B cell (primary cell): Measurements from ENCODE around the gene MYRIP. TPM values are rescaled to one million over a fixed set of nuclear protein-coding genes. Genes with fewer than 3 reads are reported as not detected.

Source experiments
- ATAC-seq: fragments of 200-7000 bp; cut with Tn5 transposase; one replicate; pipeline ENCODE4 v1.10.0; 2021; ENCODE audit warnings: low read depth, mild to moderate bottlenecking, moderate number of reproducible peaks, moderate library complexity
- CTCF ChIA-PET: fragments of 350-600 bp; sonication (Branson Sonifier 250); formaldehyde crosslinking; loops from one replicate; lab custom pipeline; 2021; ENCODE audit warnings: antibody characterized with exemption, inconsistent platforms; lab: Charles Lee
- POLR2A ChIA-PET: fragments of 350-600 bp; sonication (Branson Sonifier 250); formaldehyde crosslinking; loops from one replicate; lab custom pipeline; 2021; ENCODE audit warnings: antibody characterized with exemption; lab: Charles Lee
- DNase-seq: peaks from one replicate; pipeline ENCODE4 v3.0.0; 2013
- H2AFZ ChIP-seq: 2 replicates; pipeline ENCODE4 v1.6.1; 2012; ENCODE audit warnings: mild to moderate bottlenecking, low read depth, low read length; ENCODE audit not compliant: insufficient read depth, poor library complexity, severe bottlenecking
- H3K27ac ChIP-seq, 2 donors: 1 replicate in 1 of 2; 2 replicates in 1 of 2; pipeline ENCODE4 v1.5.1; 2012 to 2013; ENCODE audit warnings: low read length in 2 of 2, mild to moderate bottlenecking in 2 of 2, moderate library complexity in 1 of 2
- H3K27me3 ChIP-seq, 4 experiments: fragments of 200-600 bp in 1 of 4; sonication (generic) in 1 of 4; replicated peaks in 1 of 4; 1 replicate in 2 of 4; 2 replicates in 2 of 4; pipeline versions ENCODE4 v1.6.1 to v1.7.0; 2013 to 2016; ENCODE audit warnings: low read length in 3 of 4, mild to moderate bottlenecking in 2 of 4, mixed read lengths in 1 of 4, moderate library complexity in 1 of 4; ENCODE audit not compliant: insufficient read depth in 4 of 4, control insufficient read depth in 3 of 4; ENCODE audit errors: control extremely low read depth in 1 of 4
- H3K36me3 ChIP-seq, 2 experiments: replicated peaks in 1 of 2; 1 replicate in 1 of 2; 2 replicates in 1 of 2; pipeline versions ENCODE4 v1.6.1 to v1.7.1; 2013; ENCODE audit warnings: low read length in 1 of 2; ENCODE audit not compliant: insufficient read depth in 2 of 2, control insufficient read depth in 1 of 2; ENCODE audit errors: control extremely low read depth in 1 of 2, extremely low read depth in 1 of 2
- H3K4me1 ChIP-seq, 2 donors: fragments of 200-600 bp in 1 of 2; sonication (generic) in 1 of 2; 1 replicate in 1 of 2; 2 replicates in 1 of 2; pipeline versions ENCODE4 v1.5.1 to v1.6.1; 2013 to 2017; ENCODE audit warnings: low read length in 2 of 2; ENCODE audit not compliant: control insufficient read depth in 2 of 2, insufficient read depth in 2 of 2
- H3K4me2 ChIP-seq: replicated peaks from 2 replicates; pipeline ENCODE3; 2012; ENCODE audit warnings: mild to moderate bottlenecking, low read depth, low read length; ENCODE audit not compliant: poor library complexity, severe bottlenecking
- H3K4me3 ChIP-seq, 5 experiments: fragments of 200-600 bp in 1 of 5; sonication (generic) in 1 of 5; 1 replicate in 3 of 5; 2 replicates in 2 of 5; pipeline versions ENCODE4 v1.5.1 to v1.7.0; 2011 to 2016; ENCODE audit warnings: low read length in 4 of 5, mild to moderate bottlenecking in 4 of 5, low read depth in 2 of 5, control low read depth in 1 of 5, moderate library complexity in 1 of 5; ENCODE audit not compliant: insufficient read depth in 1 of 5; ENCODE audit errors: control extremely low read depth in 1 of 5, extremely low read depth in 1 of 5
- H3K79me2 ChIP-seq: fragments of 200-600 bp; sonication (generic); one replicate; pipeline ENCODE4 v1.6.0; 2016; ENCODE audit warnings: low read length; ENCODE audit not compliant: control insufficient read depth, insufficient read depth
- H3K9ac ChIP-seq: fragments of 200-600 bp; sonication (generic); 2 replicates; pipeline ENCODE4 v1.6.1; 2017; ENCODE audit warnings: mild to moderate bottlenecking, low read length, moderate library complexity
- H3K9me3 ChIP-seq, 3 donors: one replicate each; pipeline versions ENCODE4 v1.6.1 to v1.7.1; 2013; ENCODE audit warnings: low read length in 2 of 3; ENCODE audit not compliant: control insufficient read depth in 2 of 3, insufficient read depth in 1 of 3; ENCODE audit errors: control extremely low read depth in 1 of 3
- H4K20me1 ChIP-seq: 2 replicates; pipeline ENCODE4 v1.6.0; 2012; ENCODE audit warnings: mild to moderate bottlenecking, low read length; ENCODE audit not compliant: insufficient read depth, control insufficient read depth, poor library complexity, severe bottlenecking
- H3K27ac Mint-ChIP-seq: one replicate; pipeline ENCODE4 v1.8.0; 2021; ENCODE audit warnings: mixed read lengths
- H3K27me3 Mint-ChIP-seq: one replicate; pipeline ENCODE4 v1.8.0; 2021; ENCODE audit warnings: mixed read lengths
- H3K4me1 Mint-ChIP-seq: one replicate; pipeline ENCODE4 v1.8.0; 2021; ENCODE audit warnings: mixed read lengths
- H3K4me3 Mint-ChIP-seq: one replicate; pipeline ENCODE4 v1.8.0; 2021; ENCODE audit warnings: mixed read lengths
- H3K9me3 Mint-ChIP-seq: one replicate; pipeline ENCODE4 v1.8.0; 2022; ENCODE audit warnings: mixed read lengths; ENCODE audit not compliant: insufficient read depth
- CTCF ChIP-seq: fragments of 200-600 bp; IDR thresholded peaks from one replicate; pipeline ENCODE4 v1.8.0; 2022; ENCODE audit warnings: antibody characterized with exemption, mild to moderate bottlenecking
- EZH2 ChIP-seq: IDR thresholded peaks from 2 replicates; pipeline ENCODE4 v1.6.1; 2012; ENCODE audit warnings: borderline replicate concordance, low read depth, mild to moderate bottlenecking, moderate library complexity, low read length; ENCODE audit not compliant: insufficient read depth, poor library complexity, severe bottlenecking
- WGBS: methylation state at CpG from one replicate; pipeline ENCODE4 v1.1.5; 2013; ENCODE audit warnings: missing lambda C conversion rate; ENCODE audit not compliant: insufficient coverage; 5-methylcytosine and 5-hydroxymethylcytosine counted together
- intact Hi-C: fragments of 100-400 bp; cut with micrococcal nuclease; formaldehyde crosslinking; loops from one replicate; pipeline ENCODE4 v1.10.0; 2022
- polyA plus RNA-seq: library from polyadenylated mRNA; depleted of rRNA; stranded (reverse); fragments of >200 nt; gene quantifications from 2 replicates; pipeline ENCODE4 v1.2.3, GENCODE V29; 2012
- total RNA-seq, 2 donors: library from RNA; stranded (reverse); fragments of 120-200 nt in 1 of 2; gene quantifications; 1 replicate in 1 of 2; 2 replicates in 1 of 2; pipeline versions ENCODE4 v1.2.3 to v1.2.4, GENCODE V29; 2013 to 2022

MYRIP gene
- total and polyA plus RNA-seq, 2 donors (not counting 1 experiment from before 2014, with no cell fraction given): 0.03 to 0.10 TPM

- no peak overlapping the region for H3K4me2 ChIP-seq
- H3K79me2 ChIP-seq: no peaks in the 10 kb centered on the region
- intact Hi-C loops: no loop called here
- POLR2A ChIA-PET: no interaction called here
- no peaks in the 10 kb centered on the region for H3K4me1 Mint-ChIP-seq
- no peak overlapping the region for H2AFZ ChIP-seq
- ATAC-seq (no peak), DNase-seq (no peak)
- H3K9me3 Mint-ChIP-seq: no peaks in the 10 kb centered on the region
- H3K27ac ChIP-seq: no peak overlapping the region
- TF ChIP-seq CTCF: no peak
- no peak for TF ChIP-seq EZH2
- peaks cover 3% of the 10 kb centered on the region for H3K27me3 Mint-ChIP-seq
- H3K4me3 Mint-ChIP-seq: no peak overlapping the region
- H3K9ac ChIP-seq: no peak overlapping the region
- H3K27ac Mint-ChIP-seq: no peak overlapping the region
- no peaks in the 10 kb centered on the region for H4K20me1 ChIP-seq
- 80% methylated on average over 1 of the region's 5 CpGs for WGBS
- H3K4me1 ChIP-seq: no peaks in the 10 kb centered on the region
- no peaks in the 10 kb centered on the region for H3K36me3 ChIP-seq
- H3K27me3 ChIP-seq: no peaks in the 10 kb centered on the region
- CTCF ChIA-PET: no interaction called here
- H3K9me3 ChIP-seq: no peaks in the 10 kb centered on the region
- no peak overlapping the region for H3K4me3 ChIP-seq
Observed at GRCh38 chr3:39941931-39942330, 132.5 kb downstream of the MYRIP start.

- Mint-ChIP-seq H3K4me1 (no peaks in the 10 kb centered on the region), H3K27me3 (no peaks in the 10 kb centered on the region), H3K9me3 (no peaks in the 10 kb centered on the region), H3K27ac (no peak overlapping the region), H3K4me3 (no peak overlapping the region)
- ATAC-seq (no peak), DNase-seq (no peak)
- no peaks in the 10 kb centered on the region for H3K36me3 ChIP-seq
- H4K20me1 ChIP-seq: no peaks in the 10 kb centered on the region
- H3K79me2 ChIP-seq: no peaks in the 10 kb centered on the region
- H3K27ac ChIP-seq: no peak overlapping the region
- ChIA-PET POLR2A (no interaction called here), CTCF (no interaction called here)
- WGBS: no CpG with 5 or more reads among the region's 5 CpGs
- no peaks in the 10 kb centered on the region for H3K4me1 ChIP-seq
- TF ChIP-seq EZH2 (no peak), CTCF (no peak)
- H3K4me3 ChIP-seq: no peak overlapping the region
- no peak overlapping the region for H3K4me2 ChIP-seq
- intact Hi-C loops: no loop called here
- no peaks in the 10 kb centered on the region for H3K27me3 ChIP-seq
- H3K9ac ChIP-seq: no peak overlapping the region
- no peak overlapping the region for H2AFZ ChIP-seq
- no peaks in the 10 kb centered on the region for H3K9me3 ChIP-seq
Observed at GRCh38 chr3:39960515-39961191, 151.2 kb downstream of the MYRIP start.
